Stimulated activated CD8-positive, alpha-beta memory T cell treated with anti-CD3 and anti-CD28 coated beads, Interleukin-12 subunit alpha, Interleukin-12 subunit beta, amount 100 ng/mL, for 24 hours (primary cell): ENCODE results near the gene DMKN.

ENCODE experiments used
- DNase-seq: peaks from one replicate; pipeline ENCODE4 v3.0.0-alpha.2; 2020; ENCODE audit errors: extremely low read depth

DMKN gene, protein sequence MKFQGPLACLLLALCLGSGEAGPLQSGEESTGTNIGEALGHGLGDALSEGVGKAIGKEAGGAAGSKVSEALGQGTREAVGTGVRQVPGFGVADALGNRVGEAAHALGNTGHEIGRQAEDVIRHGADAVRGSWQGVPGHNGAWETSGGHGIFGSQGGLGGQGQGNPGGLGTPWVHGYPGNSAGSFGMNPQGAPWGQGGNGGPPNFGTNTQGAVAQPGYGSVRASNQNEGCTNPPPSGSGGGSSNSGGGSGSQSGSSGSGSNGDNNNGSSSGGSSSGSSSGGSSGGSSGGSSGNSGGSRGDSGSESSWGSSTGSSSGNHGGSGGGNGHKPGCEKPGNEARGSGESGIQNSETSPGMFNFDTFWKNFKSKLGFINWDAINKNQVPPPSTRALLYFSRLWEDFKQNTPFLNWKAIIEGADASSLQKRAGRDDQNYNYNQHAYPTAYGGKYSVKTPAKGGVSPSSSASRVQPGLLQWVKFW

DNA sequence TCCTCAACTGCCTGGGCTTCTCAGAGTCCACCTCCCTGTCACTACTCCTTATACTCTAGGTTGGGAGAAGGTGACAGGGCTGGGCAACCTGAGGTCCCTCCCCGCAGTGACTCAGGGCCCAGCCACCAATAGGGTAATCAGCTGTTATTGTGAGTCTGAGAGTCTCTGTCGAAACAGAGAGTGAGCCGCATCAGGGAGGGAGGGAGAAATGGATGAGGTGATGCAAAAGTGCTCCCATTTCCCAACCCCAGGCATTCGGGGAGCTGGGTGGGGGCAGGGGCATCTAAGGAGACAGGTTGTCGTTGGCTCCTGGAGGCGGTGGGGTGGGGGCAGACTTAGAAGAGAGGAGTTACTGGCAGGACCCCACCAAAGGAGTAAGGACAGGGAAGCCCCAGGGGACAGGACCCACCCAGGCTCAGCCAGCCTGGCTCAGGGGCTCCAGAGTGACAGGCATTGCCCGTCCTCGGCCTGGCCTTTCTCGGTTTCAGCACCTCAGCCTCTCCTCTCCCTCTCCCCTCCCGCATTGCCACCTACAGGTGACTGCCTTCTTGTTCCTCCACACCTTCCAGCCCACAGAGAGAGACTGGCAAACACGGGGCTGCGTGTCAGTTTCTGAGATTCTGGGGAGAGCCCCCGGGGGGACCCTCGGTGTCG, at the start of gene DMKN:
Gene DMKN (minus strand): TSS at position 22 of the 654 bp plus-strand sequence. CDS start 174 bp downstream, outside the sequence.
- no peak for DNase-seq

DNA sequence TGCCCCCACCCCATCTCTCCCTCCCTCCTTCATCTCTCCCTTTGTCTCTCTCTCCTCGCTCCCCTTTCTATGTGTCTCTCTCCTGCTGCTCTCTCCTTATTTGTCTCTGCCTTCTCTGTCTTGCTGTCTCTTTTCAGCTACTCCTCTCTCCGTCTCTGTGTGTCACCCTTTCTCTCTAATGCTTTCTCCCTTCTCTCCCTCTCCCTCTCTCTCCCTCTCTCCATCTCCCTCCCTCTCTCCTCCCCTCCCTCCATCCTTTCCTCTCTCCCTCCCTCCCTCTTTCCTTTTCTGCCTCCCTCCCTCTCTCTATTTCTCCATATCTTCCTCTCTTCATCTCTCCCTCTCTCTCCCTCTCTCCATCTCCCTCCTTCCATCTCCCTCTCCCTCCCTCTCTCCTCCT, 49.3 kb upstream of the DMKN start:
- no peak for DNase-seq

DNA sequence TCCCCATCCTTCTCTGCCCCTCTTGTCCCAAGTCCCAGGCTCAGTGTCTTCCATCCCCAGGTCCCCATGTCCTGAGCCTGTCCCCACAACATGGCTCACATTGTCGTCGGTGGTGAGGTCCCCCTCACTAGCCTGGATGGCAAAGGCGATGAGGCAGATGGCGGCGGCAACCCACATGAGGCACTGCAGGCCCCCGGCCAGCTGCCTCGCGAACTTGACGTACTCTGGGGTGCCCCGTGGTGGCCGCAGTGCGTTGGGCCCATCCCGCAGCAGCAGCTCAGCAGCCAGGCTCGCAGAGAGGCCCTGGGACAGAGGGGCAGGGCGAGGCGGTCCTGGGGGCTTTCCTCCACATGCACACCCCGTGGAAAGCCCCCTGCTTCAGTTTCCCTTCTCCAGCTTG, 48.9 kb upstream of the DMKN start:
- DNase-seq, result no peak

DNA sequence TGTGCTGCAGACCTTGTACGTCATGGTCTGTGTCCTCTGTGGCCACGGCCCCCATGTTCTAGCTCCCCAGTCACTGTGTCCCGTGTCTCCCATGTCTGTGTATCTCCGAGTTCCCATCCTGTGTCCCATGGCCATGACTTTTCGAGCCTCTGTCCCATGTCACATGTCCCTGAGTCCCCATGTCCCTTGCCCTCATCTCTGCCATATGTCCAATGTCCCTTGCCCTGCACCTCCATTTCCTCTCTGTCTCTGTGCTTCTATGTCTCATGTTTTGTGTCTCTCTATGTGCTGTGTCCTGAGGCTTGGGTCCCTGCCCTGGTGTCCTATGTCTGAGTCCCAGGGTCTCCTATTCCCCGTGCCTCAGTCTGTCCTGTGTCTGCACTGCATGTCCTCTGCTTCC, 48.0 kb upstream of the DMKN start:
- DNase-seq, result no peak

DNA sequence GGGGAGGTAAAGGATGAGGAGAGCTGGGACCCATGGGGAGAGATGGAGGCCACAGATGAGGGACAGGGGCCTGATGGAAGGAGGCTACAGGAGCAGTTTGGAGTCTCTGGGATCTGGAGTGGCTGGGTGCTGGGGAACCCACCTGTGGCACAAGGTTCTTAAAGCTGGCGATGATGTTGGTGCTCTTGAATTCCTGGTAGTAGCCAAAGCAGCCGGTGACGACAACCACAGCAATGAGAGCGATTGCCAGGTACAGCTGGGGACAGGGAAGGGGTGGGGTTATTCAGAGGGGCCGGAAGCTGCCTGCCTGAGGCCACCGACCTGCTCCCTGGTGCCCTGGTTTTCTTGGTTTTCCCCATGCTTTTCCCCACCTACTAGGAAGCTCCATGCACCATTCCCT, 47.2 kb upstream of the DMKN start:
- DNase-seq, result no peak

DNA sequence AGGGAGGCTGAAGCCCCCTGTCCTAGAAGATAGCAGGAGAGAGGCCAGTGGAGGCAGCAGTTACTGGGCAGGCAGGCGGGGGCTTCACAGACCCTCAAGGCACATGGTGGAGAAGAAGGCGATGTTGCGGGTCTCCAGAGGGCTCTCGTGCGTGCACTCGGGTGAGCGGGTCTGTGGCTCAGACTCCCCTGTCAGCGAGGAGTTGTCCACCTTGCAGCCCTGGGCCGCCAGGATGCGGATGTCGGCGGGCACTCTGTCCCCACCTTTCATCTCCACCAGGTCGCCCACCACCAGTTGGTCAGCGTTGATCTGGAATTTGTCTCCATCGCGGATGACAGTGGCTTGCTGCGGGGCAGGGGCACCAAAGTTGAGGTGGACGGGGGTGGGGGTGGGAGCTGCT, 46.8 kb upstream of the DMKN start:
- no peak for DNase-seq

DNA sequence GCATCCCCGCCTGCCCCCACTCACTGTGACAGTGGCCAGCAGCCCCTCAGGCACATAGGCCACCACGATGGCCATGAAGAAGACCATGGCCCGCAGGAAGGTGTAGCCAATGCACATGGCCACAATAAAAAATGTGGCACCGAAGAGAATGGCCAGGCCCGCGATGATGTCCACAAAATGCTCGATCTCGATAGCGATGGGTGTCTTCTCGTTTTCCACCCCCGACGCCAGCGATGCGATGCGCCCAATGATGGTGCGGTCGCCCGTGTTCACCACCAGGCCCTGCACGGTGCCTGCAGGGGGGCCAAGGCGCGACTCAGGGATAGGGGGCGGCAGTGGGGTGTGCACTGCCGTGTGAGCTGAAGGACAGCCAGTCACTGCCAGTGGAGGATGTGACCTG, 46.3 kb upstream of the DMKN start:
- no peak for DNase-seq

DNA sequence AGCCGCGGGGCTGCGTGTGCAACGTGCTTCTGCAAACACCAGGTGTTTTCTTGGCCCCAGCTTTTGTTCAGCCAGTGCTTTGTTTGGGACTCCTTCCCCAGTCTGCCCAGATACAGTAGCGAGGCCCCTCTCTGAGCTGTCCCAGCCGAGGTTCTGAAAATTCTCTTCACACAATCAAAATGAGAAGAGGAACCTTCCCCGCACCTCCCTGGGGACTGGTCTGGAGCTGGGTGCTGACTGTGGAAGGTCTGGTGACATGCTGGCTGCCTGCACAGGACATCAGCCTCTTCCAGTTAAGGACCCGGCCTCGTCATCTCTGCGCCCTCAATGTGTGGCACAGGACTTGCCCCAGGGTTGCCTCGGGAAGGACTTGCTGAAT, 45.8 kb upstream of the DMKN start:
- DNase-seq, result no peak

DNA sequence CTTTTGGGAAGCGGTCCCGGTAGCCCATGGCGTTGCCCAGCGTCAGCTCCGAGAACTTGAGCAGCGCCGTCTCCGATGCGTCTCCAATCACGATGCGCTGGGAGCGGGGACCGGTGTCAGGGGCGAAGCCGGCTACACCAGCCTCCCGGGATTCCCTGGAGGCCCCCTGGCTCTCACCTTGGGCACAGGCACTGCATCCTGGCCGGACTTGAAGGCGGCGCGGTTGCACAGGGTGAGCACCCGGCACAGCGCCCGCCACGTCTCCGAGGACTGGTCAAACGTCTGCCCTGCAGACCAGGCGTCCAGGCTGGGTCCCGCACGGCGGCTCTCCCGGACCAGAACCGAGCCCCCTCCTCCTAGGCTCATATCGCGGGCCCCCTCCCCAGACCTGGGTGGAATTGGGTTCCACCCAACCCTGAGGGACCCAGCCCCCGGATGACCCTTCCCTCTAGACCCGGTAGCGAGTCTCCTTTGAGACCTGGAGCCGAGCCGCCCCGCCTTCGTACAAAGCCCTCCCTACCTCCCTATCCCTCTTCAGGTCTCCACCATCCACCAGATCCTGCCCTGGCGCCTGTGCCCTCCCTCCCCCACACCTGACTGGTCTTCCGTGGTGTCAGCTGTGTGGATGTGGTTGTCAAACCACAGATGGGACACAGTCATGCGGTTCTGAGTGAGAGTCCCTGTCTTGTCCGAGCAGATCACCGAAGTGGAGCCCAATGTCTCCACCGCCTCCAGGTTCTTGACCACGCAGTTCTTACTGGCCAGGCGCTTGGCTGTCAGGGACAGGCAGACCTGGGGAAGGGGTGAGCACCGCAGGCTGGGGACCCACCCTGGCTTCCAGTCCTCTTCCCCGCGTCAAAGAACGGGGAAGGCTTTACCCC, 45.2 kb upstream of the DMKN start:
- DNase-seq, result no peak

DNA sequence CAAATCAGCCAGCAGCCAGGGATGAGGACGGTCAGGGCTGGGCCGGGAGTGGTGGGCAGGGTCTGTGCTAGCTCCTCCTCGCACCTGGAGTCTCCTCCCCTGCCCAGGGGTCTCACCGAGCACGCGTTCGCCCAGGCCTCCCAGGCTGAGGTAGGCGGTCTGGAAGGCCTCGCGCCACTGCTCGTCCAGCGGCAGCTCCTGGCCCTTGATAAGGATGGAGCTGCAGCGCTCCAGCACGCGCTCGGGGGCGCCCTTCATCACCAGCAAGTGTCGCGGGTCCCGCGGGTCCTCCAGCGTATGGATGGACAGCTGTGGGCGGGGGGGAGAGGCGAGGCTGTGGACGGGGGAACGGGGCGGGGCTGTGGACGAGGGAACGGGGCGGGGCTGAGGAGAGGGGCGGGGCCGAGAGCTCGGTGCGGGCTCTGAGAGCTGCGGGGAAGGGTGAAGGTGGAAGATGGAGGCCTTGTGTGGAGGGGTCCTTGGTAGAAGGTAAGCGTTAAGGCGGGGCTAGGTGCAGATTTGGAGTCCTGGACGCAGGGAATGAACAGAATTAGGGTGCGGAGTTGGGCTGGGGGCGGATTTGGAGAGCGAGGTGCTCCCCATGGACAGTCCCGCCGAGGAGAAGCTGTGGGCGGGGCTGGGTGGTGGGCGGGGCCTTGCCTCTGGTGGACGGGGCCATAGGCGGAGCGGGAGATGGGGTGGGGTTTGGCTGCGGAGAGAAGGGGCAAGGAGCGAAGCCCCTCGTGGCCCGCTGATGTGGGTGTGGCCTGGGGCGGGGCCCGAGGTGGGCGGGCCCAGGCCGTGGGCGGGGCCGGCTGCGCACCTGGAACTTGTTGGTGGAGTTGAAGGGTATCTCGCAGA, 44.3 kb upstream of the DMKN start:
- no peak for DNase-seq

DNA sequence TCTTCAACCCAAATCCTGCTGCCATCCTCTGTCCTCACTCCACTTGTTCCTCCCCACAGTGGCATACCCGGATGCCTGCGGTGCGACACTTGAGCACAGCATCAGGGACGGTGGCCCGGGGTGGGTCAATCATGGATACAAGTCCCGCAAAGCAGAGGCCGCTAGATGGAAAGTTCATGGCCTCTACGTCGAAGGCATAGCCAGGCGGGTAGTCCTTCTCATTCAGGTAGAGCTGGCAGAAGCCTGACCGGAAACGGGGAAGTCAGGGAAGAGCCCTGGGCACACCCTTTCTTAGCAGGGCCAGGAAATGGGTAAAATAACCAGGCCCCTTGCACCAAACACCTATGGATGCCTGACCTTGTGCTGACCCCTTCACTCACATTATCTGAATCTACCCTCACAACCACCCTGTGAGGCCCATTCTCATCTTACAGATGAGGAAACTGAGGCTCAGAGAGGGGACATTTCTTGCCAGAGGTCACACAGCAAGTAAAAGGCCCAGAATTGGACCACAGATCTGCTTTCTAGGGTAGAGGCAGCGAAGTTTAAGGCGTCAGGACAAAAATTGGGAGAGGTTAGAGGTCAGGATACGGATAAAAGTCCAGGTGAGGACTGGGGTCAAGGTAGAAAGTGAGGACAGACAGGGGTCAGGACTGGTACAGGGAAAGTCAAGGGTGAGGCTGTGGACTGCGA, 43.5 kb upstream of the DMKN start:
- DNase-seq, result no peak

DNA sequence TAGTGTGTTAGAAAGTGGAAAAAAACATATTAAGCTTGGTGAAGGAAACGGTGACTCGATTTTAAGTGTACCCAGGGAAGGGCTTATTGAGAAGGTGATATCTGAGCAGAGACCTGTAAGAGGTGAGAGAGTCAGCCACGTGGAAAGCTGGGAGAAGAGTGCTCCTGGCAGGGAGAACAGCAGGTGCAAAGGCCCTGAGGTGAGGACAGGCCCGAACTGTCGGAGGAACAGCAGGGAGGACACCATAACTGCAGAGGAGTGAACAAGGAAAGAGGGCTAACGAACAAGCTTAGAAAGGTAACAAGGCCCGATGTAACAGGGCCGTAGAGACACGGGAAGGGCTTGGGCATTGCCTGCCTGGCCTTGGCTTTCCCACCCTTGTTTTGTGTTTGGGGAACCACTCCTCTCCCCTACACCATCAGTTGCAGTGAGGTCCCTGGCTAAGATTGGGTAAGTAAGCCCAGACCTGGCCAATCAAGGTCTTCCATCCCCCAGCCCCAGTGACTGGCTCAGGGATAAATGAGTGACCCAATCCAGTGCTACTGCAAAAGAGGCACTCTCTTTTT, 42.7 kb upstream of the DMKN start:
- no peak for DNase-seq

DNA sequence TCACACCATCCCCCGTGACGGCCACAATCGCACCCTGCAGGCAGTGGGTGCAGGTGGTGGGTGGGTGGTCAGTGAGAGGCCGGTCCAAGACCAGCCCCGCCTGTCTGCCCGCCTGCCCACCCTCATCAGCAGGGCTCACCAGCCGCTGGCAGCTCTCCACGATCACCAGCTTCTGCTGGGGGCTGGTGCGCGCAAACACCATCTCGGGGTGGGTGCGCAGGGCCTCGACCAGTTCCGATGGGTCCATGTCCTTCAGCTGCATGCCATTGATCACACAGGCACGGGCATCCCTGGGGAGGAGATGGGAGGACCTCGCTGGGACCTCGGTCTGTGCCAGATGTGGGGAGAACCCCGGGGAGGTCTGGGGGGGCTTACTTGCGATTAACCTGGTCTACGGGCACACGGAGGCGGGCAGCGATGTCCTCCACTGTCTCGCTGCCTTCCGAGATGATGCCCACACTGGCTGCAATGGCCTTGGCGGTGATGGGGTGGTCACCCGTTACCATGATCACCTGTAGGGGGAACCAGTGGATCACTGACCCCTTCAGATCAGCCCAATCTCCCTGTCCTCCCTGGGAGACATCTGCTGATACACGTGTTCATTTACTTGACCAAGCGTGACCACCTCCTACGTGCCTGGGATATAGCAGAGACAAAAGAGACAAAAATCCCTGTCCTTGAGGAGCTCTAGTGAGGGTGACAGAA, 42.0 kb upstream of the DMKN start:
- DNase-seq, result no peak

DNA sequence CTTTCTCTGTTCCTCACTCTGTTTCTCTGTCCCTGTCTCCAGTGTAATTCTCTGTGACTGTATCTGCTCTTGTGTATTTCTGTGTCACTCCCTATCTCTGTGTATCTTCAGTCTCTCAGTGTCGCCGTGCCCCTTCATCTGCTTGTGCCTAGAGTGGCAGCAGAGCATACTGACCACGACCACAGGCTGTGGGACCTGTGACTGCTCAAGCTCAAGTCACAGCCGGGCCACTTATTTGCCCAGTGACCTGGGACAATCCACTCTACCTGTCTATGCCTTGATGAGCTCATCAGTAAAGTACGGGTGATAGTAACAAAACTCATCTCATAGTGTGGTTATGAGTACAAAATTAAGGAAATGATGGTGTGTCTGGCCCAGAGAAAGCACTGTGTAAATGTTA, 40.6 kb upstream of the DMKN start:
- no peak for DNase-seq

DNA sequence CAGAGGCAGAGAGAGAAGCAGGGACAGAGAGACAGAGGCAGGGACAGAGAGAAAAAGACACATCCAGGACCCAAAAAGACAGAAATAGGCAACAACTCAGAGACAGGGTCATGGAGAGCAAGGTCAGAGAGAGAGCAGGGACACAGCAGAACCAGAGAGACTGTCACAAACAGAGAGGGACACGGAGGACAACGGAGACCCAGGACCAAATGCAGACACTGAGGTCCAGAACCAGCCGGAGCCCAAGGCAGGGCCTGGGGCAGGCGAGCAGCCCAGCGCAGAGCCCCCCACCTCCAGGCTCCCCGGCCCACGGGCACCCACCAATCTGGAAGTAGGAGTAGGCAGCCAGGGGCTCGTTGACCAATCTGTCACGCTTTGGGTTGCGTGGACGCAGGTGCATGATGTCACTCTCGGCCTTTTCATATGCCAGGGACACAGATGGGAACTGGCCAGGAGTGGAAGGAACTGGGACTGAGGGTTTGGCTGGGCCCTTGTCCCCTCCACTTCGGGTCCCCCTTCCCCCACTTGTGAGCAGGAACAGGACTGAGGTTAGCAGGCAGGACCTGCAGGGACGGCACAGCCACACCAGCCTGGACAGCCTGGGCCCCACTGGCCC, 40.0 kb upstream of the DMKN start:
- no peak for DNase-seq

DNA sequence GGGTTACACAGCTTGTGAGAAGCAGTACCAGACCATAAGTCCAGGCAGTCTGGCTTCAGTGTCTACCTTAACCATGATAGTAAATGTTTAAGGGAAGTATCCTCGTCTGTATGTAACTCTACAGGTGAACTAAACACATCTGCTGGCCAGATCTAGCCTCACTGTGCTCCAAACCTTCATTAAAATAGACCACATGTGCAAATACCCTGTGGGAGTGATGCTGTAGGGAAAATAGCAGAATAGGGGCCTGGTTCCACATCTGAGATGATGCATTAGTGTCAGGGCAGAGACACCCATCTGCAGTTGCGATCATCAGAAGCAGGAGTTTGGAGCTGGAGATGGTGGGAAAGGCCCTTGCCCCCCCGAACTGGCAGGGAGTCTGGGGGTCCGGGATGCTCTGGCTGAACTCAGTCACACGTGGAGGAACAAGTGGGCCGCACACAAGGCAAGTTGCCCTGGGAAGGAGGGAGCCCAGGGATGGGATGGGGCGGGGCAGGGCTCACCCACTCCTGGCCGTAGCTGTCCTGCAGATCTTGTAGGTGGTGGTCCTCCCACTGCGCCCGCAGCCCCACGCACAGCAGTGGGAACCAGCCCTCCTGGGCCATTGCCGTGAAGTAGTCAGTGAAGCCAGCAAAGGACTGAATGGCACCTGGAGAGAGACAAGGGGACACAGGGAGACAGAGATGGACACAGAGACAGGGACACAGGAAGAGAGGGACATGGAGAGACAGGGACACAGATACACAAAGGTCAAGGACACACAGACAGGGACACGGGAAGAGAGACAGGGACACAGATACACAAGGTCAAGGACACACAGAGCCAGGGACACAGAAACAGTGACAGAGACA, 39.3 kb upstream of the DMKN start:
- no peak for DNase-seq

DNA sequence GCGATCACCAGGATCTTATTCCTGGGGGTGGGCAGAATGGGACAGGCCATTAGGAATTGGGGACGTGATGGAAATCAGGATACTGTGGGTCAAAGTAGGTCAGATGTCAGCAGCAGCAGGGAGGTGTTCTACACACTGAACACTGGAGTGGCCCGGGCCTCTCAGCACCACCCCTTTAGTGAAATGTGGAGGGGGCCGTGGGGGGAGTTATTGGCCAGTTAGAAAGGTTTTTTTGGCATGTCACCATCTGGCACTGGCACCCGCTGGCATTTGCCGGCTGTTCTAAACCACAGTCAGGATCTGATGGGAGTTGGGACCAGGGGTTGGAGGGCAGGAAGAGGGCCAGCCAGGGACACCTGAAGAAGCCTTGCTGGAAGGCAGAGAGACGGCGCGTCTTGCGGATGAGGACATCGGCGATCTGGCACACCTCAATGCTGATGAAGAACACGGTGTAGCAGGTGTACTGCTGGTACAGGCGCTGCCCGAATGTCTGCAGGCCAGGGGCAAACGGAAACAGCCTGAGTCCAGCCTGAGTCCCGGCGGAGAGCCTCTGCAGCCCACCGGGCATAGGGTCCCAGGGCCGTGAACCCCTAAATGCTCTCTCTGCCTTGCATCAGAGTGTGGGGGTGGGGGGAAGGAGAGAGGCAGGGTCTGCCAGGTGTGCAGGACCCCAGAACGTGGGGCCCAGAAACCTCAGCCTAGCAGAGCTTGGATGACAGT, 37.8 kb upstream of the DMKN start:
- DNase-seq, result no peak
